ENCODE measurements around the gene WDR64. TPM values are rescaled to one million over a fixed set of nuclear protein-coding genes. Genes with fewer than 3 reads are reported as not detected.

The WDR64 gene
- total RNA-seq, 3 donors from 2014 or later: 0.25 TPM; not detected in 2

- DNase-seq (no peak), ATAC-seq (no peak)
- H3K36me3 ChIP-seq (ENCODE audit: low read depth): no peaks in the 10 kb centered on the region
- no peaks in the 10 kb centered on the region for H3K4me1 ChIP-seq (ENCODE audit: low read depth)
- intact Hi-C loops (cut with DNase I, micrococcal nuclease): no loop called here
- no peak overlapping the region for H3K4me3 ChIP-seq
- no peak for TF ChIP-seq CTCF (IDR thresholded peaks at IDR 0.05)
- H3K9me3 ChIP-seq: no peaks in the 10 kb centered on the region
Measured at GRCh38 chr1:241749945-241750695, 98.0 kb downstream of the WDR64 start.

GRCh38 chr1:241751524-241751923, 99.4 kb downstream of the WDR64 start:
- DNase-seq (no peak), ATAC-seq (no peak)
- Histone ChIP-seq H3K36me3 (ENCODE audit: low read depth) (no peaks in the 10 kb centered on the region), H3K4me1 (ENCODE audit: low read depth) (no peaks in the 10 kb centered on the region), H3K9me3 (no peaks in the 10 kb centered on the region), H3K4me3 (no peak overlapping the region)
- TF ChIP-seq CTCF (IDR thresholded peaks at IDR 0.05): no peak
- intact Hi-C loops (cut with DNase I, micrococcal nuclease): no loop called here

- no peak for TF ChIP-seq CTCF (IDR thresholded peaks at IDR 0.05)
- ATAC-seq (no peak), DNase-seq (no peak)
- intact Hi-C loops (cut with DNase I, micrococcal nuclease): no loop called here
- H3K36me3 ChIP-seq (ENCODE audit: low read depth): no peaks in the 10 kb centered on the region
- no peak overlapping the region for H3K4me3 ChIP-seq
- H3K4me1 ChIP-seq (ENCODE audit: low read depth): no peaks in the 10 kb centered on the region
- no peaks in the 10 kb centered on the region for H3K9me3 ChIP-seq
Measured at GRCh38 chr1:241762713-241763339, 110.7 kb downstream of the WDR64 start.

- no peak for TF ChIP-seq CTCF (IDR thresholded peaks at IDR 0.05)
Measured at GRCh38 chr1:241765390-241765789, 113.3 kb downstream of the WDR64 start.

GRCh38 chr1:241767737-241768136, 115.7 kb downstream of the WDR64 start:
- no peak for DNase-seq
- ATAC-seq: no peak
- no peak for TF ChIP-seq CTCF (IDR thresholded peaks at IDR 0.05)
- Histone ChIP-seq H3K4me1 (ENCODE audit: low read depth) (no peaks in the 10 kb centered on the region), H3K9me3 (no peaks in the 10 kb centered on the region), H3K4me3 (no peak overlapping the region), H3K36me3 (ENCODE audit: low read depth) (no peaks in the 10 kb centered on the region)
- intact Hi-C loops (cut with DNase I, micrococcal nuclease): no loop called here

More at GRCh38 chr1:241765390-241765789, 113.3 kb downstream of the WDR64 start:
- Histone ChIP-seq H3K4me3 (no peak overlapping the region), H3K4me1 (ENCODE audit: low read depth) (no peaks in the 10 kb centered on the region), H3K9me3 (no peaks in the 10 kb centered on the region), H3K36me3 (ENCODE audit: low read depth) (no peaks in the 10 kb centered on the region)
- intact Hi-C loops (cut with DNase I, micrococcal nuclease): no loop called here
- ATAC-seq (no peak), DNase-seq (no peak)

All from mucosa of descending colon (tissue), 3 donors.